Measurements from ENCODE around the gene GOT1.
A peak's percentile ranks its signal among the peaks of the same experiment; 100 is the strongest.

Gene GOT1

GRCh38 chr10:99395750-99396445 is 34.5 kb downstream of the GOT1 start:
- DNase-seq, result peak; percentile 89

DNA sequence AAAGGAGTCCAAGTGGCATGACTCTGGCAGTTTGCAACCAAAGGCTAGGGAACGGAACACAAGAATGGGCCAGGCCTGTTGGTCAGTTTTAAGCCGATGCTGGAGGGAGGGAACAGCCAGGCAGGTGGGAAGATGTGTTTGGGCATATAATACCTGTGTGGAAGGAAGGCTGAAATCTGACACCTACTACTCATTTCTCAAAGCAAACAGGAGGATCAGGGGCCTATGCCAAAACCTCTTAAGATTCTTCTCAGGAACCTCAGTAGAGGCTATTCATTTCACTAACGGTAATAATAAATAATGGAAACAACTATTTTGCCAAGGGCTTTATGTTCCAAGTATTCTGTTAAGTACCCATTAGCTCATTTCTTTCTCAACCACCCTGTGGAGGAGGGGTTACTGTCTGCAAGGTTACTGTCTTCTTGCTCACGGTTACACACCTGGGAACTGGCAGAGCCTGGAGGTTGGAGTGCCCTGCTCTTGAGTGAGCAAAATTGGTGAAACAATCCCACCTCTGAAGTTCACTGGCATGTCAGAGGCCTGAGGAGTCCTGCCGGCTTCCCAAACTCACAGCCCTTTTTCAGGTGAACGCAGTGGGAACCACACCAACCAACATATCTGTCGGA is 35.5 kb downstream of the GOT1 start:
- no peak for DNase-seq

DNA sequence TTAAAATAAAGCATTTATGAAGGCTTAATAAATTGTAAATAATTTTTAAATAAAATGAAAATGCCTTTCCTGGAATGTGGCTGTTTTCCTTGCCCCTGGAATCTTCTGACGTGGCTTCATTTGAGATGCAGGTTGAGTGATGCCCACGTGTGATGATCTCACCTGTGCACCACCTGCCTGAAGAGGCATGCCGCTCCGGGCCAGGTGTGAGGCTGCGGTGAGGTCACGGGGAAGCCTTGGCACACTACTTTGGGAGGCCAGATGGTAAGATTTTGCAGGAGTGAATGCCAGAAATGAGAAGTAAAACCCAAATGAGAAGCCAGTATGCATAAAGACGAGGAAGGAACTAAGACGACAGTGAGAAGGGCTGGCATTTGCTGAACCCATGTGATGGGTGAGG is 36.2 kb downstream of the GOT1 start:
- no peak for DNase-seq

DNA sequence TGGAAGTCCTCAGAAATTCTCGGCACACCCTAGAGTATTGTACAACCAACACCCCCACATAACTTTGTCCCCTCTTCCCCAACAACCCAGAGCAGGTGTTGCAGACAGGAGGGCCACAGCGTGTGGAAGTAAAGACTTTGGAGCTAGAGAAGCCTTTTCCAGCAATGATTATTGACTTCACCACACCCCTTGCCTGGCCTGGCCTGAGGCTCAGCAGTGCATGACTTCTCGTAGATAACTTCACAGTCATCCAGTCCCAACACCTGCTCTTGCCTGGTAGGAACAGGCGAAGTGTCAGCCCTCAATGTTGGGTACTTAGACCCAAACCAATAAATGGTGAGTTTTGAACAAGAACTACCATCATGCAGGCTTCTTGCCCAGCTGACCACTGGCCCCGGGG is 36.7 kb downstream of the GOT1 start:
- no peak for DNase-seq

DNA sequence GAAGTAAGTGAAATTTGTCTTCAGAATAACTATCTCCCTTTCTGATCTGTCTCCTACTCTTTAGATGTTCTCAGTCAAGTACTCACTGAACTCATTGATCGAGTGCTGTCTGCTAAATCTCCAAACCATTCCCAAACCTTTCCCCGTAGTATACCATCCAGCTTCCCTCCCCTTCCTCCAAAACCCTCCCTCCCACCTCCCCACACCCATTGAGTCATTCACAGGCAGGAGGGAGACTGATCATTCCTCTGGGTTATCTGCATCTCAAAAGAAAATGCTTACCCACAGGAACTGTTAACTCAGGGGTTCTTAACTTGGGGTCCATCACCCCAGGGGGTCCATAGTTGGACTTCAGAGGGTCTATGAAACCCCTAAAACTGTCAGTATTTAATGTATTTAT is 37.4 kb downstream of the GOT1 start:
- DNase-seq, result peak; percentile 32

GRCh38 chr10:99391346-99391745 is 39.1 kb downstream of the GOT1 start:
- no peak for DNase-seq

DNA sequence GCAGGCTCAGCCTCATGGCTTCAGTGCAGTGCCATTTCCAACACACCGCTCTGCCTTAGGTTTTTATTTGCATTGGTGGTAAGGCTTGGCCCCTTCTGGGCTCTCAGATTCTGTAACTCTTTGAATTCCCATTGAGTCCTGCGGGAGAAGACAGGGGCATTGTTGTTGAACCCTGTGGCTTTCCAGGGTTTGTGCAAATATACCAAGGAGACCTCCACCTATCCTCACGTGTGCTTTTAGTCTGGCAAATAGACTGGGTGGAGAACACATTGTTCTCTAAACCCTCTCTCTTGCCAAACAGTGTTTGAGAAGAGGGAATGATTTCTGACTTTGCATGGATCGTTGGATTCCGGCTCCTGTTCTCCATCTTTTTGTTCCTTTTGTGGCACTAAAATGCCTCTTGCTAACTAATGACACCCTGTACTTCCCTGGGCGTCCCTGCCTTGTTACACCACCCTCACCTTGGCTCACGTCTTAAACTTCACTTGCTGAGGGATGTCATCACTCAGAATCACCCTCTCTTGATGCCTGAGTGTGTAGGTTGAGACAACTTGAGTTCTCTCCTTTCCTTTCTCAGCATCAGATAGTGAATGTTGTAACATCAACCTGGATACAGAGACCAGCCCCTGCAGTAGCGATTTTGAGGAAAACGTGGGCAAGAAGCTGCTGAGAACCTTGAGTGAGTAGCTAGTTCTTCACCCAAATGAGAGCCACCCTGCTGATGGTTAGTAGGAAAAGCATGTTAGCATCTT is 40.5 kb downstream of the GOT1 start:
- no peak for DNase-seq

DNA sequence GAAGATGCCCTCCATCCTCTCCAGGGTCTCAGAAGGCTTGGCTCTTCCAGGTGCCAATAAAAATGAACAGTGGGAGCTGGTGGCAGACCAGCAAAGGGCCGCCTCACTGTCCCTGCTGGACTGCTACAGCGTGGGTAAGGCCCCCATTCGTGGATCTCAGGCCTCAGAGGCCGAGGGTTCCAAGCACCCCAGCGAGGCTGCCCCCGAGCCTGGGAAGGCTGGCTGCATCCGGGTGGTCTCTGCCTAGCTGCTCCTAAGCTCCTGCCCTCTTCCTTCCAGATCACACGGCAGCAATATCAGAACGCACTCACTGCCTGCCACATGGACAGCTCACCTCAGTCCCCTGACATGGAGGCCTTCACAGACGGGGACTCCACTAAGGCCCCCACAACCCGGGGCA is 42.9 kb downstream of the GOT1 start:
- DNase-seq, result no peak

- no peak for DNase-seq
Observed at GRCh38 chr10:99387071-99387470, 43.4 kb downstream of the GOT1 start.

GRCh38 chr10:99382176-99382575 is 48.2 kb downstream of the GOT1 start:
- DNase-seq, result no peak

- DNase-seq, result no peak
Observed at GRCh38 chr10:99375426-99375825, 55.0 kb downstream of the GOT1 start.

- no peak for DNase-seq
Observed at GRCh38 chr10:99374972-99375371, 55.5 kb downstream of the GOT1 start.

DNA sequence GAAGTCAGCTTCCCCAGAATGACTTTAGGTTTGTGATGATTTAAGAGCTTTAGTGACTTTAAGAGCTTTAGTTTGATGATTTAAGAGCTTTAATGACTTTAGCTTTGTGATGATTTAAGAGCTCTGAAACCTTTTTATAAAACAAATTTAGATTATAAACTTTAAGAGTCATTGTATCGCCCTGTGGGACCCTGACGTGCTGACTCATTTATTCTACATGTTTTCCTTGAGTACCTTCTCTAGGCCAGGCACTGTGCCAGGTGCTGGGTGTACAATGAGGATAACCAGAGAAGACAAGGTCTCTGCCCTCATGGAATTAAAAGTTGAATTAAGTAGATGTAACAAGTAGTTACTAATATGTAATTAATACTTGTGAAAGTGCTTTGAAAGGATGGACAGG is 55.9 kb downstream of the GOT1 start:
- DNase-seq, result peak; percentile 54

- DNase-seq, result peak; percentile 80
Observed at GRCh38 chr10:99372546-99373271, 57.7 kb downstream of the GOT1 start.

DNA sequence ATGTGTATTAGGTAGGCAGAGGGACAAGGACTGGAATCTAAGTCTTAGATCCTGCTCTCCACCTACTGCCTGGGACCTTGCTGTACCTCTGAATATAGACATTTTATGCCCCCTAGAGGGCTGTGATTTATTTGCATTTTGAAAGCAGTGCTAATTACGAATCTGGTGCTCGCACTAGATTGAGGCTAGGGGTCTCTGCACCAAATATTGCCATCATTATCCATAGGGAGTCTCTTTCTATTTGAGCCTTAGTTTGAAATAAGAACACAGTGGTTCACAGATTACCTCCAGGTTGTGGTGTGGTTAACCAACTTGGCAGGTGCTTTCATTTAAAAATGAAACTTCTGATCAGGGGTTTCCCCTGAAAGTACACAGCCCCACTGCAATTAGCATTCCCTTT is 59.4 kb downstream of the GOT1 start:
- peak; percentile 28 for DNase-seq

GRCh38 chr10:99369551-99369950 is 60.9 kb downstream of the GOT1 start:
- peak; percentile 55 for DNase-seq

DNA sequence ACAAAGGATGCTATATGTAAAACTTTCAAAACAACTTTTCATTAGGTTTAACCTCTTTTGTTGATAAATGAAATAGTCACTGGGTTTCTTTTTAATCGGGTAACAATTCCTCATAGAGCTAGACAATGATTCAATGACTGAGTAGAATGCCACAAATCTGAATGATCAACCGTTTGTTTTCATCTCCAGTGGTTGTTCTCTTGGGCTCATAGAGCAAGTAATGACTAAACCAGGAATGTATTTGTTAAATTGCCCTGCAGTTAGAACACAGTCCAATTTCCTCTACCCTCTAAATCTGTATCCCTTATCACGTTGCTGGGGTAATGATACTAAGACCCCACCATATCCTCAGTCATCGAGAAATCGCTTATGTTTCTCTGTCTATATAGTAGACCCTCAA is 61.3 kb downstream of the GOT1 start:
- peak; percentile 59 for DNase-seq

GRCh38 chr10:99368646-99369045 is 61.8 kb downstream of the GOT1 start:
- peak; percentile 69 for DNase-seq

DNA sequence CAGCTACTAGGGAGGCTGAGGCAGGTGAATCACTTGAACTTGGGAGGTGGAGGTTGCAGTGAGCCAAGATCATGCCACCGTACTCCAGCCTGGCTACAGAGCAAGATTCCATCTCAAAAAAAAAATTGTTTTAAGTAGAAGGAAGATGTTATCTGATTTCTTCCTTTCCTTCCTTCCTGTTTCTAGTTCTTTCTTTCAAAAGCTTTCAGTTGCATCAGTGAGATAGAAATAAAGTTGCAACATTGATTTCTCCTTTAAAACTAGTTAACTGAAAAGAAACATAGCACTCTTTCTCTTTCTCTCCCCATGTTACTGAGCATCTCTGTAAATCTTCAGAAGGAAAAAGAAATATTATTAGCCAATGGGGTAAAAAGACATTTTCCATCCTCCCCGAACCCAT is 63.8 kb downstream of the GOT1 start:
- DNase-seq, result no peak

GRCh38 chr10:99365736-99366135 is 64.7 kb downstream of the GOT1 start:
- no peak for DNase-seq

- no peak for DNase-seq
Observed at GRCh38 chr10:99365311-99365710, 65.1 kb downstream of the GOT1 start.

GRCh38 chr10:99364125-99364524 is 66.3 kb downstream of the GOT1 start:
- peak; percentile 60 for DNase-seq

- DNase-seq, result no peak
Observed at GRCh38 chr10:99360934-99361333, 69.5 kb downstream of the GOT1 start.
